T-cell (primary cell): ENCODE results near the gene PTGS2. TPM values are rescaled to one million over a fixed set of nuclear protein-coding genes. Genes with fewer than 3 reads are reported as not detected.

Source experiments
- ATAC-seq, 4 experiments: fragments of 200-7000 bp in 3 of 4; fragments of 150-1000 bp in 1 of 4; cut with Tn5 transposase; replicated peaks in 1 of 4; 1 replicate in 3 of 4; 2 replicates in 1 of 4; pipeline ENCODE4 v1.10.0; 2021; ENCODE audit warnings: moderate library complexity in 3 of 4, mild to moderate bottlenecking in 2 of 4, moderate number of reproducible peaks in 1 of 4
- CTCF ChIA-PET, 2 donors: fragments of 300-600 bp; sonication (Branson Sonifier 250); formaldehyde crosslinking; loops; one replicate each; lab custom pipeline; 2022; ENCODE audit warnings: antibody characterized with exemption in 2 of 2; lab: Charles Lee
- POLR2A ChIA-PET, 2 donors: fragments of 300-600 bp; sonication (Branson Sonifier 250); formaldehyde crosslinking; loops; one replicate each; lab custom pipeline; 2022; ENCODE audit warnings: antibody characterized with exemption in 2 of 2; lab: Charles Lee
- DNase-seq, 35 experiments: peaks; one replicate each; pipeline versions ENCODE4 v3.0.0 to v3.0.0-alpha.2; 2013 to 2023
- H3K27ac ChIP-seq: one replicate; pipeline ENCODE4 v1.5.1; 2013; ENCODE audit warnings: low read length
- H3K27me3 ChIP-seq, 2 experiments: replicated peaks in 1 of 2; 1 replicate in 1 of 2; 2 replicates in 1 of 2; pipeline versions ENCODE4 v1.6.1 to v1.7.0; 2013; ENCODE audit warnings: low read length in 1 of 2, mixed read lengths in 1 of 2; ENCODE audit not compliant: control insufficient read depth in 2 of 2, insufficient read depth in 2 of 2; ENCODE audit errors: extremely low read depth in 1 of 2
- H3K36me3 ChIP-seq, 2 donors: 1 replicate in 1 of 2; 2 replicates in 1 of 2; pipeline versions ENCODE4 v1.6.1 to v1.7.0; 2013; ENCODE audit warnings: low read length in 1 of 2; ENCODE audit not compliant: control insufficient read depth in 2 of 2, insufficient read depth in 1 of 2; ENCODE audit errors: extremely low read depth in 1 of 2
- H3K4me1 ChIP-seq, 2 experiments: 1 replicate in 1 of 2; 2 replicates in 1 of 2; pipeline versions ENCODE4 v1.6.1 to v1.7.0; 2013; ENCODE audit warnings: low read length in 2 of 2, mixed read lengths in 1 of 2; ENCODE audit not compliant: insufficient read depth in 2 of 2, control insufficient read depth in 1 of 2; ENCODE audit errors: extremely low read depth in 1 of 2
- H3K4me3 ChIP-seq, 2 donors: 1 replicate in 1 of 2; 2 replicates in 1 of 2; pipeline versions ENCODE4 v1.5.1 to v1.7.0; 2013; ENCODE audit warnings: mild to moderate bottlenecking in 2 of 2, low read length in 1 of 2, moderate library complexity in 1 of 2; ENCODE audit not compliant: control insufficient read depth in 1 of 2; ENCODE audit errors: extremely low read depth in 1 of 2
- H3K9me3 ChIP-seq: 2 replicates; pipeline ENCODE4 v1.7.0; 2013
- H3K27ac Mint-ChIP-seq, 2 donors: one replicate each; pipeline ENCODE4 v1.8.0; 2020 to 2021; ENCODE audit warnings: mild to moderate bottlenecking in 2 of 2, mixed read lengths in 2 of 2
- H3K27me3 Mint-ChIP-seq, 2 donors: one replicate each; pipeline ENCODE4 v1.8.0; 2021 to 2022; ENCODE audit warnings: mixed read lengths in 2 of 2
- H3K36me3 Mint-ChIP-seq: one replicate; pipeline ENCODE4 v1.8.0; 2021; ENCODE audit warnings: mixed read lengths
- H3K4me1 Mint-ChIP-seq, 3 donors: one replicate each; pipeline ENCODE4 v1.8.0; 2020 to 2022; ENCODE audit warnings: mixed read lengths in 3 of 3, mild to moderate bottlenecking in 1 of 3
- H3K4me3 Mint-ChIP-seq, 3 donors: one replicate each; pipeline ENCODE4 v1.8.0; 2020 to 2022; ENCODE audit warnings: mild to moderate bottlenecking in 3 of 3, mixed read lengths in 3 of 3, moderate library complexity in 3 of 3
- H3K9me3 Mint-ChIP-seq, 3 donors: one replicate each; pipeline ENCODE4 v1.8.0; 2020 to 2022; ENCODE audit warnings: mixed read lengths in 3 of 3
- WGBS: methylation state at CpG from one replicate; pipeline ENCODE4 v1.1.5; 2013; ENCODE audit warnings: missing lambda C conversion rate; ENCODE audit not compliant: insufficient coverage; 5-methylcytosine and 5-hydroxymethylcytosine counted together
- total RNA-seq, 35 experiments: library from RNA in 6 of 35; stranded (reverse) in 6 of 35; fragments of 120-200 nt in 1 of 35; gene quantifications; one replicate each; pipeline versions ENCODE4 v1.2.1 to v1.2.4 and lab custom pipeline; 2013 to 2026

Gene PTGS2
- total RNA-seq, 5 donors from 2014 or later (not counting 1 experiment from before 2014, with no cell fraction given) = 0.20 to 0.38 (median 0.23) TPM; not detected in 2

- no peak overlapping the region for H3K27ac Mint-ChIP-seq
- Histone ChIP-seq H3K36me3 (no peaks in the 10 kb centered on the region), H3K4me1 (no peaks in the 10 kb centered on the region), H3K9me3 (no peaks in the 10 kb centered on the region), H3K27ac (no peak overlapping the region), H3K27me3 (peaks cover 0 to 2% of the 10 kb centered on the region in 2 experiments), H3K4me3 (no peak overlapping the region)
- no peaks in the 10 kb centered on the region for H3K4me1 Mint-ChIP-seq
- no peak for DNase-seq
- ChIA-PET POLR2A (no interaction called here), CTCF (no interaction called here)
- no CpG with 5 or more reads among the region's 2 CpGs for WGBS
- H3K9me3 Mint-ChIP-seq = no peaks in the 10 kb centered on the region
- peaks cover 0 to 2% of the 10 kb centered on the region in 2 donors for H3K27me3 Mint-ChIP-seq
- no peaks in the 10 kb centered on the region for H3K36me3 Mint-ChIP-seq
- H3K4me3 Mint-ChIP-seq = no peak overlapping the region
- no peak for ATAC-seq
These were observed 28.5 kb upstream of the PTGS2 start for GRCh38 chr1:186708694-186709097.

- Histone ChIP-seq H3K4me3 (no peak overlapping the region), H3K9me3 (no peaks in the 10 kb centered on the region), H3K4me1 (no peaks in the 10 kb centered on the region), H3K27me3 (no peaks in the 10 kb centered on the region), H3K27ac (no peak overlapping the region), H3K36me3 (no peaks in the 10 kb centered on the region)
- Mint-ChIP-seq H3K36me3 (no peaks in the 10 kb centered on the region), H3K9me3 (no peaks in the 10 kb centered on the region), H3K4me1 (no peaks in the 10 kb centered on the region), H3K27ac (no peak overlapping the region), H3K4me3 (no peak overlapping the region), H3K27me3 (no peaks in the 10 kb centered on the region)
- 92% methylated on average over 4 of the region's 8 CpGs for WGBS
- ChIA-PET POLR2A (no interaction called here), CTCF (no interaction called here)
- ATAC-seq (no peak), DNase-seq (no peak)
These were observed 23.1 kb upstream of the PTGS2 start for GRCh38 chr1:186703209-186703766.

GRCh38 chr1:186700722-186701121, 20.5 kb upstream of the PTGS2 start:
- H3K36me3 Mint-ChIP-seq = no peaks in the 10 kb centered on the region
- no peaks in the 10 kb centered on the region for H3K27me3 Mint-ChIP-seq
- H3K27ac Mint-ChIP-seq = no peak overlapping the region
- WGBS = no CpG with 5 or more reads among the region's 2 CpGs
- no peaks in the 10 kb centered on the region for H3K27me3 ChIP-seq
- H3K4me3 Mint-ChIP-seq = no peak overlapping the region
- DNase-seq = no peak
- ATAC-seq = no peak
- H3K9me3 ChIP-seq = no peaks in the 10 kb centered on the region
- H3K36me3 ChIP-seq = no peaks in the 10 kb centered on the region
- no peak overlapping the region for H3K27ac ChIP-seq
- no peaks in the 10 kb centered on the region for H3K4me1 ChIP-seq
- CTCF ChIA-PET = no interaction called here
- H3K4me3 ChIP-seq = no peak overlapping the region
- H3K4me1 Mint-ChIP-seq = no peaks in the 10 kb centered on the region
- no peaks in the 10 kb centered on the region for H3K9me3 Mint-ChIP-seq
- POLR2A ChIA-PET = no interaction called here

- DNase-seq (no peak), ATAC-seq (no peak)
- H3K4me1 ChIP-seq = no peaks in the 10 kb centered on the region
- H3K9me3 ChIP-seq = no peaks in the 10 kb centered on the region
- no peak overlapping the region for H3K4me3 ChIP-seq
- H3K36me3 ChIP-seq = no peaks in the 10 kb centered on the region
- Mint-ChIP-seq H3K36me3 (no peaks in the 10 kb centered on the region), H3K9me3 (no peaks in the 10 kb centered on the region), H3K4me3 (no peak overlapping the region), H3K27ac (no peak overlapping the region), H3K27me3 (no peaks in the 10 kb centered on the region), H3K4me1 (no peaks in the 10 kb centered on the region)
- POLR2A ChIA-PET = no interaction called here
- WGBS = no CpG with 5 or more reads among the region's 2 CpGs
- no peaks in the 10 kb centered on the region for H3K27me3 ChIP-seq
- no peak overlapping the region for H3K27ac ChIP-seq
- CTCF ChIA-PET = no interaction called here
These were observed 19.3 kb upstream of the PTGS2 start for GRCh38 chr1:186699519-186699918.

- CTCF ChIA-PET = no interaction called here
- ATAC-seq (no peak), DNase-seq (no peak)
- H3K27me3 ChIP-seq = no peaks in the 10 kb centered on the region
- H3K36me3 Mint-ChIP-seq = no peaks in the 10 kb centered on the region
- POLR2A ChIA-PET = no interaction called here
- WGBS = no CpG with 5 or more reads among the region's 3 CpGs
- no peaks in the 10 kb centered on the region for H3K4me1 Mint-ChIP-seq
- no peak overlapping the region for H3K4me3 Mint-ChIP-seq
- H3K4me1 ChIP-seq = no peaks in the 10 kb centered on the region
- no peaks in the 10 kb centered on the region for H3K36me3 ChIP-seq
- H3K27ac Mint-ChIP-seq = no peak overlapping the region
- peaks cover 0 to 11% (median 9%) of the 10 kb centered on the region in 3 donors for H3K9me3 Mint-ChIP-seq
- no peak overlapping the region for H3K4me3 ChIP-seq
- H3K9me3 ChIP-seq = no peaks in the 10 kb centered on the region
- peaks cover 0 to 5% of the 10 kb centered on the region in 2 donors for H3K27me3 Mint-ChIP-seq
- H3K27ac ChIP-seq = no peak overlapping the region
These were observed 9.7 kb upstream of the PTGS2 start for GRCh38 chr1:186689907-186690306.

- no peaks in the 10 kb centered on the region for H3K4me1 ChIP-seq
- no peak overlapping the region for H3K4me3 ChIP-seq
- no peaks in the 10 kb centered on the region for H3K36me3 Mint-ChIP-seq
- H3K27me3 ChIP-seq = no peaks in the 10 kb centered on the region
- no peaks in the 10 kb centered on the region for H3K36me3 ChIP-seq
- DNase-seq (no peak), ATAC-seq (no peak)
- H3K4me1 Mint-ChIP-seq = no peaks in the 10 kb centered on the region
- peaks cover 0 to 11% (median 9%) of the 10 kb centered on the region in 3 donors for H3K9me3 Mint-ChIP-seq
- H3K27ac ChIP-seq = no peak overlapping the region
- H3K9me3 ChIP-seq = no peaks in the 10 kb centered on the region
- no peak overlapping the region for H3K27ac Mint-ChIP-seq
- no CpG with 5 or more reads among the region's 1 CpG for WGBS
- CTCF ChIA-PET = no interaction called here
- POLR2A ChIA-PET = no interaction called here
- H3K4me3 Mint-ChIP-seq = no peak overlapping the region
- peaks cover 0 to 5% of the 10 kb centered on the region in 2 donors for H3K27me3 Mint-ChIP-seq
These were observed 9.2 kb upstream of the PTGS2 start for GRCh38 chr1:186689376-186689775.
